ENCODE measurements around the gene MAPK10. TPM values are rescaled to one million over a fixed set of nuclear protein-coding genes. Genes with fewer than 3 reads are reported as not detected.

The MAPK10 gene
- total and polyA plus RNA-seq, 2 experiments from 2014 or later: 3.6 to 8.1 TPM

- Histone ChIP-seq H3K4me1 (ENCODE audit: insufficient read depth) (no peaks in the 10 kb centered on the region), H3K4me3 (no peak overlapping the region), H3K4me2 (no peak overlapping the region), H3K27ac (ENCODE audit: low read depth) (no peak overlapping the region), H3K27me3 (ENCODE audit: insufficient read depth) (no peaks in the 10 kb centered on the region), H3K36me3 (ENCODE audit: insufficient read depth) (no peaks in the 10 kb centered on the region), H3K79me2 (replicated peaks; ENCODE audit: insufficient read depth) (no peaks in the 10 kb centered on the region), H3K9me2 (ENCODE audit: insufficient read depth) (peaks cover 6% of the 10 kb centered on the region; the same call in 1 of the 2 replicates), H2AFZ (no peak overlapping the region), H4K20me1 (replicated peaks; ENCODE audit: insufficient read depth) (no peaks in the 10 kb centered on the region), H3F3A (replicated peaks; ENCODE audit: low read depth) (no peaks in the 10 kb centered on the region)
- no peaks in the 10 kb centered on the region for H3K27me3 Mint-ChIP-seq (ENCODE audit: insufficient read depth, low read depth, poor library complexity)
- TF ChIP-seq CREB1 (CRISPR knock-in tag; IDR thresholded peaks at IDR 0.05; ENCODE audit: low read depth): no peak
- TF ChIP-seq ETS1 (IDR thresholded peaks at IDR 0.05): no peak
- TF ChIP-seq EZH2phosphoT487 (IDR thresholded peaks at IDR 0.05; ENCODE audit: unreplicated experiment): no peak
- no peak for TF ChIP-seq CTCF (conservative IDR thresholded peaks at IDR 0.05; ENCODE audit: low read depth in 2 of 2)
- no peak for TF ChIP-seq NANOG (IDR thresholded peaks at IDR 0.05; ENCODE audit: borderline replicate concordance)
- no peak for TF ChIP-seq ZNF331 (CRISPR knock-in tag; IDR thresholded peaks at IDR 0.05; ENCODE audit: low read depth)
- no peak for TF ChIP-seq REST (IDR thresholded peaks at IDR 0.05; ENCODE audit: unreplicated experiment)
- no peak for TF ChIP-seq ZNF114 (CRISPR knock-in tag; IDR thresholded peaks at IDR 0.05)
- TF ChIP-seq STAT1 (IDR thresholded peaks at IDR 0.05; ENCODE audit: unreplicated experiment): no peak
- TF ChIP-seq POLR2AphosphoS5 (IDR thresholded peaks at IDR 0.05; ENCODE audit: low read depth): no peak
- no peak for TF ChIP-seq ZNF462 (CRISPR knock-in tag; IDR thresholded peaks at IDR 0.05)
- TF ChIP-seq EZH2 (IDR thresholded peaks at IDR 0.05; ENCODE audit: low read depth, unreplicated experiment): no peak
- no peak for TF ChIP-seq JUNB (IDR thresholded peaks at IDR 0.05; ENCODE audit: unreplicated experiment)
- DNase-seq (ENCODE audit: low spot score) (no peak), ATAC-seq (no peak)
- no peaks in the 10 kb centered on the region for H3K36me3 Mint-ChIP-seq (ENCODE audit: low read depth)
- no peak overlapping the region for H3K4me3 Mint-ChIP-seq
- H3K27ac Mint-ChIP-seq: no peak overlapping the region
- no peaks in the 10 kb centered on the region for H3K4me1 Mint-ChIP-seq
- H3K9me3 Mint-ChIP-seq: no peaks in the 10 kb centered on the region
These were observed 230.3 kb downstream of the MAPK10 start for GRCh38 chr4:86129546-86129945.

Measured in GM23338 (cell line).